EH (cell line): Measurements from ENCODE around the gene TCFL5.

Experiments
- DNase-seq: peaks from one replicate; pipeline ENCODE4 v3.0.0-alpha.2; 2015; ENCODE audit warnings: low read depth

Gene TCFL5

GRCh38 chr20:62796699-62797491 is 64.7 kb downstream of the TCFL5 start:
- no peak for DNase-seq

GRCh38 chr20:62795023-62795761 is 66.4 kb downstream of the TCFL5 start:
- DNase-seq, result peak; percentile 62

GRCh38 chr20:62794007-62794724 is 67.5 kb downstream of the TCFL5 start:
- peak; percentile 96 for DNase-seq

GRCh38 chr20:62793757-62794006 is 67.9 kb downstream of the TCFL5 start:
- no peak for DNase-seq

DNA sequence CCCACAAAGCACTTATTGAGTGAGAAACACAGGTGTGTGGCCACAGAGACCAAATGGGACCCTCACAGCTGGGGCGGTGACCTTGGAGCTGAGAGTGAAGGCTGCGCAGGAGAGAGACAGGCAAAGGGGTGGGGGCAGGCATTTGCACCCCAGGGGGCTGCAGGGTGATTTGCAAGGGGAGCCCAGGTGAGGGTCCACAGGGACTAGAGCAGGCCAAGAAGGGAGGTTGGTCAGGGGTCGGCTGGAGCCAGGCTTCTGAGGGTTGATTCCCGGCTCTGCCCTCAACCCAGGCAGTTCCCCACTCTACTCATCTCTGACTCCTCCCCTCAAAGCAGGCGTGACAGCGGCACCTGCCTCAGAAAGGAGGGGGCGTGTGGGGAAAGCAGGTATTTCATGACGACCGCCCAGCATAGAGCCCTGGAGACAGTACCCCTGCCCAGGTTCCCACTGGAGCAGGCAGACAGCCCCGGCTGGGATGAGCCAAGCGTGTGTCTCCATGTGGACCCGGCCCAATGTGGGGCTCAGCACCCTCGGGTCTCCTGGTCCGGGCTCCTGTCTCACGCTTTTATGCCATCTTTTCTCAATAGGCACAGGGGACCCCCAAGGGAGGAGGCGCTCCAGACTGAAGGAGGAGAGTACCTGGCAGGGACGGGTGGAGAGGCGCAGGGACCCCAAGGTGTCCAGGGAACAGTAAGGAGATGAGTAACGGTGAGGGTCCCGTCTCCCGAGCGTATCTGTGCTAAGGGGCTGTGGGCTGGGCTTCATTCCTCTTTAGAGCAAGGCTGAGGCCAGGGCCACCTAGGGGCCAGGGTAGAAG is 68.5 kb downstream of the TCFL5 start:
- no peak for DNase-seq

- DNase-seq, result peak; percentile 74
Observed at GRCh38 chr20:62792182-62792939, 69.3 kb downstream of the TCFL5 start.

DNA sequence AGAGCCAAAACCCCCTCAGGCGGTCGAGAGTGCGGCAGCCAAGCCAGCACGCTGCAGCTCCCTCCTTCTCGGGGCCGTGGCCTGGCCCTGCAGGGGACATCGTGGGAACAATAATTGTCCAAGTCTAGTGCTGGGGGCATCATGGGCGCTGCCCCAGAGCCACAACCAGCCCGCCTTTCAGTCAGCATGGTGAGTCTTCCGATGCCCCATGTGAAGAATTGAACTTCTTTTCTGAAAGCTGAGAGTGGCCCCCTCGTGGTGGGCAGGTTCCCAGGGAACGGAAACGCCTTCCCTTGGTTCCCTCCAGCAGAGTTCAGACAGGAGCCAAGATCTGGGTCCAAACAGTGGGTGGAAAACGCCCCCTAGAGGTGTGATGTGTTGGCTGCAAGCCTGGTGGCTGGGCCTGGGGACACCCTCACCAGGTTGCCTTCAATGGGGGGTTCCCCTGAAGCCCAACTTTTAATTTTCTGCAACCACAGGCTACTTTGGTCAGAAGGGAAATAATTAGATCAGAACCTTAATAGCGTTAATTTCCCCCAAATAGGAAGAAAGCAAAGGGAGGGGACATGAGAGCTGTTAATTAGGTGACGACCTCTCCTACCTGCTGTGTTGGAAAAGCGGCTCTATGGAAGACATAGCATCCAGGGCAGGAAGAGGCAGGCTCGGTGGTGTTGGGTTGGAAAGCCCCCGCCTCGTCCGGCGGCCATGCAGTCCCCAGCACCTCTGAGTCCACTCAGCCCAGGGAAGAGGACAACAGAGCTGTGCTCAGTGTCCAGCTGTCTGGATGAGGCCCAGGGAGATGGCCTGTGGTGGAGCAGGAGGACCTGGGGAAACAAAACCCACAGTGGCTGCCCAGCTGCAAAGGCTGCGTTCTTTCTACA is 70.1 kb downstream of the TCFL5 start:
- peak; percentile 90 for DNase-seq
